HK-2 (cell line): ENCODE results near the gene CARD11.

Experiments used
- DNase-seq: peaks from one replicate; pipeline ENCODE4 v3.0.0-alpha.2; 2018; ENCODE audit not compliant: unreplicated experiment

The CARD11 gene

DNA sequence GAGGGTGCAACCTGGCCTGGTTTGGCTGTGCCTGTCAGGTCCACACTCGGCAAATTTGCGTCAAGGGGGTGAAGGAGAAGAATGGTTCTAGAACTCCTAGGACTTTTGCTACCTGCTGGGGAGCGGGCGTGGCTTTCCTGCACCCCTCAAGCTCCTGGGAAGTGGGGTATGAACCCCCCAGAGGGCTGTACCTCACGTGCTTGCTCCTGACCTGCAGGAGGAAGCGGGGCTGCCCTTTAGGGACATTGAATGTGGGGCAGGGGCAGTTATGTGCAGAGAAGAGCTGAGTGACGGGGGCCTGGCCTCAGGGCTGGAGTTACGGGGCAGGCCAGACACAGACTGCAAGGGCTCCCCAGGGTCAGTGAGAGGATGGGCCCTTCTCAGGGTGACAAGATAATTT, 138.2 kb downstream of the CARD11 start:
- no peak for DNase-seq

DNA sequence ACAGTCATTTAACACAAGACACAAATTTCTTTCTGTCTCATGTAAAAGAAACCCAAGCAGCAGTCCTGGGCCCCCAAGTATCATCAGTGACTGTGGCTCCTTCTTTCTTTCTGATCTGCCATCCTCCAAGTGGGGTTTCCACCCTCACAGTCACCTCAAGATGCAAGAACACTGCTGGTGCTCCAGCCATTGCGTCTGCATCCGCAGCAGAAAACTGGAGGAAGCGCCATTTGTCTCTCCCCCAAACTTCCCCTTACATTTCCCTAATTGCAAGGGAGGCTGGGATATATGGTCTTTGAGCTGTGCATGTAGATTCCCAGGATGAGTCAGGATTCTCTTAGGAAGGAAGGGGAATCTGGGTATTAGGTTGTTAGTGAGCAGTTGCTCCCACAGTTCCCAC, 138.6 kb downstream of the CARD11 start:
- DNase-seq: no peak

GRCh38 chr7:2904202-2904601, 139.5 kb downstream of the CARD11 start:
- no peak for DNase-seq

DNA sequence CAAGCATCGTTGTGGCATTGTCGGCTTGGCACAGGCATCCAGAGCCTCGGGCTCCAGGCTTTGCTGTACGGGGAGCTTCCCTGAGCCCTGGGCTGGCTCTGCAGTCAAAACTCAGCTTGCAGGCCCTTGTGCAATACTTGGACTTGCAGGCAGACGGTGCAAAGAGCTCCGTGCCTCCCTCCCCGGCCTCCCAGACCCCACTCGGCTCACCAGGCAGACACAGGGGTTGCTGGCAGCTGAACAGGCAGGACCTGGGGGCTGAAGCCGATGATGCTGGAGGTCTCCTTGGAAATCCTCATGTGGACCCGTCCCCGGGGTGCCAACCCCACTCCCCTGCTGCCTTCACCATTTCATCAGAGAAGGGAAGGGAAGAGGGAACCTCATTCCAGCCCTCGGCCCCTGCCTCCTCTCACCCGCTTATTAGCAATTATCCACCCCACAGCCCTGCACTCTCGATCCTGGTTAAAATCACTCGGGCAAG, 139.9 kb downstream of the CARD11 start:
- no peak for DNase-seq

- DNase-seq: no peak
These were observed 146.6 kb downstream of the CARD11 start for GRCh38 chr7:2897023-2897422.

- DNase-seq: no peak
These were observed 147.5 kb downstream of the CARD11 start for GRCh38 chr7:2896131-2896530.

DNA sequence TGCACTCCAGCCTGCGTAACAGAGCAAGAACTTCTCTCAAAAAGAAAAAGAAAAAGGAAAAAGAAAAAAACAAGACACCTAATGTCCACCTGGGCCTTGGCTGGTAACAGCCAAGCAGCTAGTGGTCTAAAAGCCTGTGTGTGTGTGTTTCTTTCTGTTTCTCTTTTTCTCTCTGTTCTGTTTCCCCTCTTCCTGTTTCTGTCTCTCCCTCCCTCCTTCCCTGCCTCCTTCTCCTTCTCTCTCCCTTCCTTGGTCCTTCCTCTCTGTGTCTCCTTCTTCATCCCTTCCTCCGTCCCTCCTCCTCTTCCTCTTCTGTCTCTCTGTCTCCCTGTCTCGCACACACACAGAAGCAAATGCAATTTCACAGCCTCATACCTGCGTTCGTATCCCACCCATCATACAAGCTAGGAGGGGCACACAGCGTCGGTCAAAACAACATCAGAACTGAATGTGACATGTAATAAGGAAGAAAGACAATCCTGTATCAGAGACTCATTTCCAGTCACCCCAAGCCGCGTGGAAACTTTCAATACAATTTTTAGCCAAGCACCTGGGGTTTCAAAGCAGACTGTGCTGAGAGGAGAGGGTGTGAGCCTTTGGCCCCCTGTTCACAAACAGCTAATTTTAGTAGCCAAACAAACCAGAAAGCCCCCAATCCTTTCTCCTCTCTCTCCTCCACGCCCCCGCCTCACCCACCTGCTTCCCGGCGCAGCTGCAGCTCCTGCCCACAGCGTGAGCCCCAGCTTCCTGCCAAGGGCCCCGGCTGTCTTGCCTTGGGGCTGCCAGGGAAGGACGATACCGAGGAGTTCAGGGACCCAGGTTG, 149.3 kb downstream of the CARD11 start:
- DNase-seq: no peak

DNA sequence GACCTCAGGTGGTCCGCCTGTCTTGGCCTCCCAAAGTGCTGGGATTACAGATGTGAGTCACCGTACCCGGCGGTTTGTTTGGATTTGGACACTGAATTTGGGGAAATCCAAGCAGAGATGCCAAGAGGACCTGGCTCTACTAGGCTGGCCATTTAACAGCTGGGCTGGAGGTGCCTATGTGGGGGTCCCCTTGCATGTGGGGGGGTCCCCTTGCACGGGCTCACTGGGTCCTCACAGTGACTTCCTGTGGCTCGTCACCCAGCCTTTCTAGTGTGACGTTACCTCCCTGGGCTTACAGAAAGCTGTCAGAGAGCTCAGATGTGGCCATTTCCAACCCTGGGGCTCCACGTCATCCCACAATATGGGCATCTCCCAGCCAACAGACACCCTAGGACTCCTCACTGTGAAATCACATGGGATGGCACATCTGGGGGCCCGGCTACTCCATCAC, 150.2 kb downstream of the CARD11 start:
- DNase-seq: no peak

DNA sequence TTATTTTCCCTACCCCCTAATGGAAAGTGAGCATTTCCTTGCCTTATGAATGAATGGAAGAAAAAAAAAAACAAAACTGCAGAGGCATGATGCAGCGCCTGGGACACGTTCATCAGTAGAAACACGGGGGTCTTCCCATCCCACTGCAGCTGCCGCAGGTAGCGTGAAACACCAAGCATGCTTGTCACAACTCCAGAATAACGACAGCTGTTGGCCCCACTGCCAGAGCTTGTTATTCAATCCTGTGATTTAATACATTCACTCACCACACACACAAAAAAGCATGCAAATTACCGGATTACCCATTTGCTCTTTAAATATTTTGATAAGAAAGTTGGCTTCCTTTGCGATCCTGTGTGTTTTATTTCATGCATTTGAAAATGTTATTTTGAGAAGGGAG, 151.1 kb downstream of the CARD11 start:
- DNase-seq: no peak

DNA sequence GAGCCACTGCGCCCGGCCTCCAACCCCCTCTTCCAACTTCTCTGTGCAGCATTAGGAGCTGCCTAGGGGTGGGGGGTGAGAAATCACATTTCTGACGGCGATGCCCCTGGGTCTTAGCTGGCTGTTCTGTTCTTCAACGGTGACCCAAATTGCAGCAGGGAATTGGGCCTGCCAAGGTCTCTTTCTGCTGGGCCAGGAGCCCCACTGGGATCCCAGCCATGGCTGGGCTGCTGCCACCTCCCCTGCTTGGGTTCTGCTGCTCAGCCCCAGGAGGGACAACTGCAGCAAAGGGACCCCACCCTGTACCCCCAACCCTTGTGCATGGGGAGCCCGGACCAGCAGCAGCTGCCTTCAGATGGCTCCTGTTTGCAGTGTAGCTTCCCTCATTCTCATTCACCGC, 155.9 kb downstream of the CARD11 start:
- DNase-seq: no peak

GRCh38 chr7:2886900-2887299, 156.8 kb downstream of the CARD11 start:
- DNase-seq: peak; percentile 58

- no peak for DNase-seq
These were observed 157.3 kb downstream of the CARD11 start for GRCh38 chr7:2886391-2886790.

DNA sequence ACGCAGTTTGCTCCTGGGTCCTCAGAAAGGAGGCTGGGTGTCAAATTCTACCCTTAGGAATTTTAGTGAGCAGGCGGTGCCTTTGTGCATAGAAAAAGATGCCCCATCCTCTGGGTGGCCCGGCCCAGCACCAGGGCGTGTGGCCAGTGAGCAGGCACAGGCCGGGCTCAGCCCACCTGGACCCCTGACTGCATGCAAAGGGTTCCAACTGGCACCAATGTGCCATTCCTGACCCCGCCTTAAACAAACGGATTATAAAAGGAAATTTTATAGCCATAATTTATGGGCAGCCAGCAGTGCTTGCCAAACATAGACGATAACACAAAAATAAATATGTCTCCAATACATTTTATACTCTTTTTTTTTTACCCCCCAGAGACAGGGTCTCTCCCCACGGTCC, 159.5 kb downstream of the CARD11 start:
- no peak for DNase-seq

- DNase-seq: no peak
These were observed 160.6 kb downstream of the CARD11 start for GRCh38 chr7:2883101-2883500.

DNA sequence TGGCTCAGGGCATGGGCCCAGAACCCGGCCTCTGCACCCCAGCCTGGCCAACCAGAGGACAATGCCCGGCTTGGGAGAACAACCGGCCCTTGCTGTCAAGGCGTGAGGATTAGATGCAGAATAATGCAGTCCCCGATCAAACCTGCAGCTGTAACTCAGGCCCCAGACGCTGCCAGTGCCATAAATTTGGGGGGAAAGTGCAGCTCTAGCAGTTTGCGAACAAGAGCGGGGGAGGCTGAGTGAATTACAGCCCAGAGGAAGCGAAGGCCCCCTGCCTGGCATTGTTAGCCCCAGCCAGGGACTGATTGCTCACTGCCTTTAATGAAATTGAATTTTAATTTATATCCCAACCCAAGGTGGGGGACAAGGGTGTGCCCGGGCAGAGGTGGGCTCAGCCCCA, 161.6 kb downstream of the CARD11 start:
- DNase-seq: no peak

GRCh38 chr7:2880874-2881533, 162.7 kb downstream of the CARD11 start:
- DNase-seq: no peak

DNA sequence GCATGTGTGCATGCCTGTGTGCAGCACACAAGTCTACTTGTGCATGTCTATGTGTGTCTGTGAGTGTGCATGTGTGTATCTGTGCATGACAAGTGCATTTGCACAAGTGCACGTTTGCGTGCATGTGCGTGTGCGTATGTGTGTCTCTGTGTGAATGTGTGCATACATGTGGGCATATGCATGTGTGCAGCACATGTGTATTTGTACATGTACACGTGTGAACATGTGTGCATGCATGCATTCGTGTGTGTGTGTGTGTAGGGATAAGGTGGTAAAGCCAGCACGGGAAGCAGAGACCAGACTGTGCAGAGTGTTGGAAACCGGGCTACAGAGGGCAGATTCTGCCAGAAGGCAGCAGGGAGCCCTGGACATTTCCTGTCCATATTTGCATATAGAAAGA, 163.6 kb downstream of the CARD11 start:
- DNase-seq: no peak

- DNase-seq: no peak
These were observed 164.3 kb downstream of the CARD11 start for GRCh38 chr7:2879354-2879753.

DNA sequence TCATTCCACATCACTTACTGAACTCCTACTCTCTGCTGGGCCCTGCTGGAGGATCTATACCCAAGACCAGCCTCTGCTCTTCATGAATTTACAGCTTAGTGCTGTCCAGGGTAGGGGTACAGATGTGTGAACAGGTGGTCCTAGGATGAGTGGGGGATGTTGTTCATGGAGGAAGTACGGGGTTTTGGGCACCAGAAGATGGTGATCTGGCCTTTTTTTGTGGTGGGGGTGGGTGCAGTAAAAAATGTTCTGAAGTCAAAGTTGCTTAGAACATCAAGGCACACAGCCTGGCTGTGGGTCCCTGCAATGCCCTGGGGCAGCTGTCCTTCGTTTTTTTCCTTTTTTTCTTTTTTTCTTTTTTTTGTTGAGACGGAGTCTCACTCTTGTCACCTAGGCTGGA, 165.4 kb downstream of the CARD11 start:
- DNase-seq: no peak

GRCh38 chr7:2876031-2876731, 167.5 kb downstream of the CARD11 start:
- DNase-seq: peak; percentile 81

GRCh38 chr7:2873686-2874551, 169.7 kb downstream of the CARD11 start:
- DNase-seq: peak; percentile 72

DNA sequence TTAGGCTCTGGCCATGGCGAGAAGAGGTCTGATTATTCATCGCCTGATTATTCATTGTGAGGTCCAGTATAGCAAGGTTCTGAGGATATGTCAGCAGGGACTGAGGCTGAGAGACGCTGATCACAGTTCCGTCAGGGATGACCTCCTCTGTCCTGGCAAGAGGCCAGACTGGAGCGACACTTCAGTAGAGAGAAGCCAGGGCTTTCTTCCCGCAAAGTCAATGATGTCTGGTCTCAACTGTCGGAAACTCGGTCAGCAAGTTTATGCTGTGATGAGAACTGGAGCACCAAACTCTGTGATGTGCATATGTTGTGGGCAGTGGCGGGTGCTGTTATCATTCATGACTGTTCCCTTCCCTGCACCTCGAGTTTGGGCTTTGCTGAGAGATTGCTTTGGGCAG, 170.5 kb downstream of the CARD11 start:
- DNase-seq: peak; percentile 85
